Thymus (tissue), 11 donors: ENCODE results near the gene SDF2L1. TPM values are rescaled to one million over a fixed set of nuclear protein-coding genes. Genes with fewer than 3 reads are reported as not detected.
A peak's percentile ranks its signal among the peaks of the same experiment; 100 is the strongest.

Experiments used
- DNase-seq, 9 donors: peaks; one replicate each; pipeline ENCODE4 v3.0.0-alpha.2; 2013; ENCODE audit warnings: low spot score in 9 of 9, low read depth in 6 of 9, missing footprints in 1 of 9
- H3K27ac ChIP-seq, 2 donors: one replicate each; pipeline ENCODE4 v1.5.1; 2013; ENCODE audit warnings: control low read depth in 1 of 2, low read depth in 1 of 2, low read length in 1 of 2, mild to moderate bottlenecking in 1 of 2, moderate library complexity in 1 of 2
- H3K27me3 ChIP-seq, 2 donors: one replicate each; pipeline ENCODE4 v1.5.1; 2013; ENCODE audit warnings: low read length in 1 of 2; ENCODE audit not compliant: control insufficient read depth in 2 of 2, insufficient read depth in 1 of 2
- H3K36me3 ChIP-seq, 2 donors: one replicate each; pipeline ENCODE4 v1.5.1; 2013; ENCODE audit warnings: low read length in 1 of 2, mild to moderate bottlenecking in 1 of 2, moderate library complexity in 1 of 2; ENCODE audit not compliant: control insufficient read depth in 2 of 2, insufficient read depth in 2 of 2
- H3K4me1 ChIP-seq, 2 donors: one replicate each; pipeline ENCODE4 v1.5.1; 2013; ENCODE audit warnings: low read length in 2 of 2; ENCODE audit not compliant: control insufficient read depth in 2 of 2, insufficient read depth in 2 of 2
- H3K4me3 ChIP-seq, 2 donors: one replicate each; pipeline ENCODE4 v1.5.1; 2013; ENCODE audit warnings: low read length in 2 of 2, control low read depth in 1 of 2, mild to moderate bottlenecking in 1 of 2
- H3K9me3 ChIP-seq, 2 donors: one replicate each; pipeline ENCODE4 v1.5.1; 2013; ENCODE audit warnings: low read length in 1 of 2, mild to moderate bottlenecking in 1 of 2; ENCODE audit not compliant: control insufficient read depth in 2 of 2, insufficient read depth in 1 of 2
- WGBS: extraction: QIAGEN DNeasy Blood & Tissue Kit; methylation state at CpG from one replicate; pipeline ENCODE4 v1.1.7; 2013; 5-methylcytosine and 5-hydroxymethylcytosine counted together
- polyA plus RNA-seq: library from polyadenylated mRNA; stranded (reverse); fragments of 200-250 nt; gene quantifications from one replicate; pipeline ENCODE4 v1.2.3, GENCODE V29; 2013
- total RNA-seq: library from RNA; stranded (reverse); fragments of 120-200 nt; gene quantifications from one replicate; pipeline ENCODE4 v1.2.4, GENCODE V29; 2013
- donor health status: healthy.

The SDF2L1 gene
- total and polyA plus RNA-seq, 2 donors, result 21.7 to 22.8 TPM

GRCh38 chr22:21663738-21664137, 21.6 kb downstream of the SDF2L1 start:
- H3K9me3 ChIP-seq, result no peaks in the 10 kb centered on the region
- H3K27me3 ChIP-seq, result no peaks in the 10 kb centered on the region
- peaks cover 7 to 10% of the 10 kb centered on the region in 2 donors for H3K4me1 ChIP-seq
- H3K27ac ChIP-seq, result no peak overlapping the region
- over 99% methylated on average over 2 of the region's 2 CpGs for WGBS
- H3K4me3 ChIP-seq, result no peak overlapping the region
- DNase-seq, result no peak
- H3K36me3 ChIP-seq, result no peaks in the 10 kb centered on the region

- H3K36me3 ChIP-seq, result peaks cover 4 to 6% of the 10 kb centered on the region in 2 donors
- H3K4me3 ChIP-seq, result peak overlapping the region; percentile 79 to 100
- WGBS, result 78% methylated on average over 26 of the region's 26 CpGs
- no peaks in the 10 kb centered on the region for H3K9me3 ChIP-seq
- no peak for DNase-seq
- peak overlapping the region in 1 of 2 donors; percentile 64 for H3K27ac ChIP-seq
- peaks cover 7 to 10% of the 10 kb centered on the region in 2 donors for H3K4me1 ChIP-seq
- H3K27me3 ChIP-seq, result no peaks in the 10 kb centered on the region
Observed at GRCh38 chr22:21665047-21665851, 23.1 kb downstream of the SDF2L1 start.

- DNase-seq, result no peak
- H3K9me3 ChIP-seq, result no peaks in the 10 kb centered on the region
- H3K36me3 ChIP-seq, result peaks cover 17 to 20% of the 10 kb centered on the region in 2 donors
- WGBS, result 58% methylated on average over 16 of the region's 16 CpGs
- H3K27me3 ChIP-seq, result no peaks in the 10 kb centered on the region
- peak overlapping the region; percentile 79 to 100 for H3K4me3 ChIP-seq
- H3K4me1 ChIP-seq, result peaks cover 7 to 10% of the 10 kb centered on the region in 2 donors
- no peak overlapping the region for H3K27ac ChIP-seq
Observed at GRCh38 chr22:21666786-21667185, 24.7 kb downstream of the SDF2L1 start.

GRCh38 chr22:21669026-21669425, 26.9 kb downstream of the SDF2L1 start:
- Histone ChIP-seq H3K4me1 (peaks cover 7 to 10% of the 10 kb centered on the region in 2 donors), H3K27me3 (no peaks in the 10 kb centered on the region), H3K27ac (no peak overlapping the region), H3K4me3 (no peak overlapping the region), H3K36me3 (peaks cover 40 to 42% of the 10 kb centered on the region in 2 donors), H3K9me3 (no peaks in the 10 kb centered on the region)
- WGBS, result 95% methylated on average over 9 of the region's 9 CpGs
- DNase-seq, result no peak

GRCh38 chr22:21672107-21672629, 30.1 kb downstream of the SDF2L1 start:
- Histone ChIP-seq H3K27ac (no peak overlapping the region), H3K36me3 (peaks cover 58 to 62% of the 10 kb centered on the region in 2 donors), H3K27me3 (no peaks in the 10 kb centered on the region), H3K4me1 (no peaks in the 10 kb centered on the region), H3K4me3 (no peak overlapping the region), H3K9me3 (peaks cover 0 to 5% of the 10 kb centered on the region in 2 donors)
- DNase-seq, result no peak
- 92% methylated on average over 6 of the region's 6 CpGs for WGBS

- no peaks in the 10 kb centered on the region for H3K27me3 ChIP-seq
- no peak overlapping the region for H3K27ac ChIP-seq
- 98% methylated on average over 12 of the region's 12 CpGs for WGBS
- no peak overlapping the region for H3K4me3 ChIP-seq
- no peak for DNase-seq
- H3K4me1 ChIP-seq, result no peaks in the 10 kb centered on the region
- H3K36me3 ChIP-seq, result peaks cover 58 to 64% of the 10 kb centered on the region in 2 donors
- H3K9me3 ChIP-seq, result peaks cover 0 to 5% of the 10 kb centered on the region in 2 donors
Observed at GRCh38 chr22:21673534-21674321, 31.6 kb downstream of the SDF2L1 start.

- 98% methylated on average over 12 of the region's 12 CpGs for WGBS
- peaks cover 54 to 62% of the 10 kb centered on the region in 2 donors for H3K36me3 ChIP-seq
- H3K4me3 ChIP-seq, result no peak overlapping the region
- DNase-seq, result no peak
- H3K9me3 ChIP-seq, result peaks cover 0 to 5% of the 10 kb centered on the region in 2 donors
- H3K27ac ChIP-seq, result no peak overlapping the region
- no peaks in the 10 kb centered on the region for H3K27me3 ChIP-seq
- H3K4me1 ChIP-seq, result no peaks in the 10 kb centered on the region
Observed at GRCh38 chr22:21674638-21675245, 32.6 kb downstream of the SDF2L1 start.

- Histone ChIP-seq H3K4me3 (no peak overlapping the region), H3K36me3 (peaks cover 39 to 59% of the 10 kb centered on the region in 2 donors), H3K4me1 (no peaks in the 10 kb centered on the region), H3K9me3 (peaks cover 0 to 5% of the 10 kb centered on the region in 2 donors), H3K27ac (no peak overlapping the region), H3K27me3 (no peaks in the 10 kb centered on the region)
- WGBS, result 97% methylated on average over 15 of the region's 15 CpGs
- no peak for DNase-seq
Observed at GRCh38 chr22:21677606-21678443, 35.7 kb downstream of the SDF2L1 start.
